ENCODE results near the gene CPVL.

Gene CPVL

DNA sequence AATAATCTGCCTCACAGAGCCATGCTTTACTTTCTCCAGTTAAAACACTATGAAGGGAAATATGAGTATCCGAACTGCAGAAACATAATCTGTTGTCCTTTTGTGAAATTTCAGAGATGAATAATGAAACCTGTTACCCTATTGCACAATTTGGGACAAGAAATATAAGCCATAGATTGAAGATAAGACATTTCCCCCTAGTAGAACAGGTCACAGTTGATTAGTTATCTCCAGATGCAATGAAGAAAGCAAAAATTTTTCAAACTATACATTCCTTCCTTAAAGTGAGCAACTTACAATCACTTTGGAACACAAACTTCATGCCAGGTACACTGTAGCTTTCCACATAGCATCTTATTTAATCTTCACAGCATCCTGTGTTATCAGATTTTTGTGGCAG is 46.0 kb upstream of the CPVL start:
- TF ChIP-seq, protein P1, sequence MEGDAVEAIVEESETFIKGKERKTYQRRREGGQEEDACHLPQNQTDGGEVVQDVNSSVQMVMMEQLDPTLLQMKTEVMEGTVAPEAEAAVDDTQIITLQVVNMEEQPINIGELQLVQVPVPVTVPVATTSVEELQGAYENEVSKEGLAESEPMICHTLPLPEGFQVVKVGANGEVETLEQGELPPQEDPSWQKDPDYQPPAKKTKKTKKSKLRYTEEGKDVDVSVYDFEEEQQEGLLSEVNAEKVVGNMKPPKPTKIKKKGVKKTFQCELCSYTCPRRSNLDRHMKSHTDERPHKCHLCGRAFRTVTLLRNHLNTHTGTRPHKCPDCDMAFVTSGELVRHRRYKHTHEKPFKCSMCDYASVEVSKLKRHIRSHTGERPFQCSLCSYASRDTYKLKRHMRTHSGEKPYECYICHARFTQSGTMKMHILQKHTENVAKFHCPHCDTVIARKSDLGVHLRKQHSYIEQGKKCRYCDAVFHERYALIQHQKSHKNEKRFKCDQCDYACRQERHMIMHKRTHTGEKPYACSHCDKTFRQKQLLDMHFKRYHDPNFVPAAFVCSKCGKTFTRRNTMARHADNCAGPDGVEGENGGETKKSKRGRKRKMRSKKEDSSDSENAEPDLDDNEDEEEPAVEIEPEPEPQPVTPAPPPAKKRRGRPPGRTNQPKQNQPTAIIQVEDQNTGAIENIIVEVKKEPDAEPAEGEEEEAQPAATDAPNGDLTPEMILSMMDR (IDR thresholded peaks at IDR 0.05) = no peak
- Histone ChIP-seq H3K27ac (no peak overlapping the region), H3K9me3 (no peaks in the 10 kb centered on the region), H3K4me1 (peaks cover 0 to 18% (median 16%) of the 10 kb centered on the region in 4 donors), H3K4me3 (no peak overlapping the region), H3K36me3 (no peaks in the 10 kb centered on the region), H3K27me3 (peaks cover 0 to 31% of the 10 kb centered on the region in 2 donors)
- no peak for DNase-seq
- intact Hi-C loops (cut with DNase I; ENCODE audit: low total_unique reads) = no loop called here

DNA sequence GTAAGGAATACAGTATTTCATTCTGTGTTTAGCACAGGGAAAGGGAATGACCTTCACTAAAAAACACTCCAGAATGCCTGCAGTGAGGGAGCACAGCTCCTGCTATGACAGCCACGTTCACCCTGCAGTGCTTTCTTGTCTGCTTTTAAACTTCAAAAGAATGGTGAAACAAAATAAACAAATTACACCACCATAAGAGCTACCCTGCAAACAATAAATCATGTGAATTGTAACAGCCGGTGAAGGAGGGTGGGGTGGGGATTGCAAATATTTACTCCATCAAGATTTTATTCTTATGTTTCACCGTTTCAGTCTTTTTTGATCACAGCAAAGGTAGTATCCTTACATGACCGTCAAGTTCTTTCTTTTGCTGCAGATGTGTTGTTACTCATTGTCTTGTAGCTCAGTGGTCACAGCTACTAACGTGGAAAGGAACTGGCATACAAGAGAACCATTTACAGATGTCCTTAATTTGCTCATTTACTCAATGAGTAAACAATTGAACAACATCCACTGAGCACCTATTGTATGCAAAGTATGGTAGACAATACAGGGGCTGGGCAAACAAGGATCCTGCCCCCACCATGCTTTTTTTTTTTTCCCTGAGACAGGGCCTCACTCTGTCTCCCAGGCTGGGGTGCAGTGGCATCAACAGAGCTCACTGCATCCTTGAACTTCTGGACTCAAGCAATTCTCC is 44.2 kb upstream of the CPVL start:
- peaks cover 0 to 18% (median 15%) of the 10 kb centered on the region in 4 donors for H3K4me1 ChIP-seq
- H3K9me3 ChIP-seq = no peaks in the 10 kb centered on the region
- H3K4me3 ChIP-seq = no peak overlapping the region
- H3K27me3 ChIP-seq = peaks cover 0 to 29% of the 10 kb centered on the region in 2 donors
- no peak for DNase-seq
- no peak overlapping the region for H3K27ac ChIP-seq
- intact Hi-C loops (cut with DNase I; ENCODE audit: low total_unique reads) = no loop called here
- H3K36me3 ChIP-seq = no peaks in the 10 kb centered on the region
- TF ChIP-seq, protein P1 (IDR thresholded peaks at IDR 0.05) = no peak

DNA sequence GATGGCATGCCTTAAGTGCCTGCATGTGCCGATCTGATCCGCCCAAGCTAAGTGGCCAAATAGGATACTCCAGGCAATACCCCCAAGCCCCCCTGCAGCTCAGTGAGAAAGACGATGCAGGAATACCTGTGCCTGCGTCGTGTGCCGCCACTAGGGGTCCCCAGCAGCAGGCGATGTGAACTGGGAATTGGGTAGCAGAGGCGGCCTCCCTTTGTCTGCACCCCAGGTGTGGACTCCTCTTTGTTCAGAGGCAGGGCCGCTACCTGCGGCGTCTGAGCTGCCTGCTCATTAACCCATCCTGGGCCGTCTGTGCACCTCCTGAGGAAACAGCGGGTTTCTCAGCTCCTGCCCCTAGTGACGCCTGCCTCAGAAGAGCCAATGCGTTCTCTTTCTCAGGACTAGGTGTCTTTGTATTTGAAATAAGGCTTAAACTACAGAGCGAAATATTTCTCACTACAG is 43.4 kb upstream of the CPVL start:
- intact Hi-C loops (cut with DNase I; ENCODE audit: low total_unique reads) = loop anchor here (10.0 kb wide), 1 partner anchor 215 kb away; no protein-coding TSS in a partner anchor
- no peak overlapping the region for H3K27ac ChIP-seq
- H3K9me3 ChIP-seq = no peaks in the 10 kb centered on the region
- H3K4me1 ChIP-seq = peaks cover 0 to 11% (median 10%) of the 10 kb centered on the region in 4 donors
- no peaks in the 10 kb centered on the region for H3K36me3 ChIP-seq
- no peak overlapping the region for H3K4me3 ChIP-seq
- peak in 1 of 2 donors; percentile 43 for DNase-seq
- TF ChIP-seq, protein P1 (IDR thresholded peaks at IDR 0.05) = peak; percentile 52 to 56
- peaks cover 0 to 25% of the 10 kb centered on the region in 2 donors for H3K27me3 ChIP-seq

DNA sequence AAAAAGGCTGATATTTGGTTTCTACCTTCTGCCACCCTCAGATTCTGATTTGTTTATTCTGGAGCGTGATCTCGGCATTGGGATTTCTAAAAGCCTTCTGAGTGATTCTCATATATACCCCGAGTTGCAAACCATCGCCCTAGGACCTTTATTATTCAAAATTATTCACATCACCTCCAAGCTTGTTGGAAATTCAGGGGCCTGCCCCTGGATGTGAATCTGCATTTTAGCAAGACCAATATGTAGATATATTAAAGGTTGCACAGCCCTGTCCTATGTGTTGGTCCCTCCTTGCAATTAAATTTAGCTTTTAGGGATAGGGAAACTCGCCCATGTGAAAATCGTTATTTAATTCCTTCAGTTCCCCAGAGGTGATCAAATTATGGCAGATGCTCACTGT is 39.3 kb upstream of the CPVL start:
- DNase-seq = no peak
- H3K4me3 ChIP-seq = no peak overlapping the region
- intact Hi-C loops (cut with DNase I; ENCODE audit: low total_unique reads) = loop anchor here (10.0 kb wide), 1 partner anchor 219 kb away; no protein-coding TSS in a partner anchor
- TF ChIP-seq, protein P1 (IDR thresholded peaks at IDR 0.05) = no peak
- H3K36me3 ChIP-seq = no peaks in the 10 kb centered on the region
- H3K9me3 ChIP-seq = no peaks in the 10 kb centered on the region
- peaks cover 0 to 12% of the 10 kb centered on the region in 2 donors for H3K27me3 ChIP-seq
- no peak overlapping the region for H3K27ac ChIP-seq
- no peaks in the 10 kb centered on the region for H3K4me1 ChIP-seq

DNA sequence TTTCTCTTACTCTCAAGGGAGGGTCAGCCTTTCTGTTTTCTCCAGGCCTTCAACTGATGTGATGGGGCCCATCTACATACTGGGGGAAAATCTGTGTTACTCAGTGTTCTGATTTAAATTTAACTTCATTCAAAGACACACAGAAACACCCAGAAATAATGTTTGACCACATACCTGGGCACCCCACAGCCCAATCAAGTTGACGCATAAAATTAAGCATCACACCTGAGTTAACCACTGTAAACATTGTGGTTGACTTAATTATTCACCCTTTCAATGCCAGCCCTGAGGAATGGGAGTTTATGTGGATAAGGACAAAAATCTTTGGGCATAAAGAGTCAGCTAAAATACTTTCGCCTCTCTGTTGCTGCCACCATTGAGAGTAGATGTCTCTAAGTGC is 38.3 kb upstream of the CPVL start:
- TF ChIP-seq, protein P1 (IDR thresholded peaks at IDR 0.05) = no peak
- H3K9me3 ChIP-seq = no peaks in the 10 kb centered on the region
- H3K4me1 ChIP-seq = no peaks in the 10 kb centered on the region
- no peak overlapping the region for H3K27ac ChIP-seq
- DNase-seq = no peak
- no peak overlapping the region for H3K4me3 ChIP-seq
- intact Hi-C loops (cut with DNase I; ENCODE audit: low total_unique reads) = loop anchor here (10.0 kb wide), 1 partner anchor 220 kb away; no protein-coding TSS in a partner anchor
- H3K36me3 ChIP-seq = no peaks in the 10 kb centered on the region
- peaks cover 0 to 7% of the 10 kb centered on the region in 2 donors for H3K27me3 ChIP-seq
